Endodermal cell (in vitro differentiated cells): ENCODE data around the gene TMEM185B. TPM values are rescaled to one million over a fixed set of nuclear protein-coding genes. Genes with fewer than 3 reads are reported as not detected.

Source experiments
- DNase-seq: peaks from one replicate; pipeline ENCODE4 v3.0.0-alpha.2; 2017
- H3K27ac ChIP-seq: 2 replicates; pipeline ENCODE4 v1.5.1; 2013; ENCODE audit warnings: mild to moderate bottlenecking, low read depth, low read length, moderate library complexity
- H3K27me3 ChIP-seq: 2 replicates; pipeline ENCODE4 v1.6.1; 2013; ENCODE audit warnings: mild to moderate bottlenecking, low read length, moderate library complexity; ENCODE audit not compliant: insufficient read depth, control insufficient read depth, poor library complexity, severe bottlenecking
- H3K36me3 ChIP-seq: 2 replicates; pipeline ENCODE4 v1.7.0; 2013; ENCODE audit warnings: mild to moderate bottlenecking, low read length, moderate library complexity; ENCODE audit not compliant: control insufficient read depth, insufficient read depth
- H3K4me1 ChIP-seq: one replicate; pipeline ENCODE4 v1.7.0; 2013; ENCODE audit warnings: low read length; ENCODE audit not compliant: control insufficient read depth, insufficient read depth
- H3K4me3 ChIP-seq: 2 replicates; pipeline ENCODE4 v1.5.1; 2013; ENCODE audit warnings: mild to moderate bottlenecking, low read length, moderate library complexity
- H3K9ac ChIP-seq: 2 replicates; pipeline ENCODE4 v1.6.1; 2013; ENCODE audit warnings: mild to moderate bottlenecking, low read length, moderate library complexity; ENCODE audit not compliant: poor library complexity, severe bottlenecking; ENCODE audit errors: extremely low read depth
- H3K9me3 ChIP-seq: 2 replicates; pipeline ENCODE4 v1.6.1; 2013; ENCODE audit warnings: mild to moderate bottlenecking, low read length, moderate library complexity; ENCODE audit not compliant: control insufficient read depth
- H3K27ac Mint-ChIP-seq: 2 replicates; pipeline ENCODE4 v1.8.0; 2020; ENCODE audit warnings: mixed read lengths
- H3K27me3 Mint-ChIP-seq: 2 replicates; pipeline ENCODE4 v1.8.0; 2021; ENCODE audit warnings: mild to moderate bottlenecking, mixed read lengths; ENCODE audit not compliant: insufficient read depth
- H3K36me3 Mint-ChIP-seq: 2 replicates; pipeline ENCODE4 v1.8.0; 2020; ENCODE audit warnings: low read depth, mixed read lengths
- H3K4me1 Mint-ChIP-seq: 2 replicates; pipeline ENCODE4 v1.8.0; 2020; ENCODE audit warnings: mixed read lengths
- H3K4me3 Mint-ChIP-seq: 2 replicates; pipeline ENCODE4 v1.8.0; 2020; ENCODE audit warnings: mild to moderate bottlenecking, moderate library complexity, mixed read lengths
- H3K9me3 Mint-ChIP-seq: 2 replicates; pipeline ENCODE4 v1.8.0; 2020; ENCODE audit warnings: mild to moderate bottlenecking, mixed read lengths
- WGBS, 2 experiments: methylation state at CpG; one replicate each; pipeline versions ENCODE4 v1.1.5 to v1.1.7; 2013; ENCODE audit warnings: missing lambda C conversion rate in 2 of 2, mixed read lengths in 1 of 2; ENCODE audit not compliant: insufficient coverage in 1 of 2, insufficient read length in 1 of 2; 5-methylcytosine and 5-hydroxymethylcytosine counted together
- total RNA-seq, 2 donors: library from RNA; stranded (reverse); fragmentation: NEBNext Ultra II Directional in 1 of 2; extraction: Animal tissue kit (Norgen Biotek cat#: 25700) in 1 of 2; gene quantifications; 2 replicates in 1 of 2; 3 replicates in 1 of 2; pipeline ENCODE4 v1.2.1, GENCODE V29; 2021
- TF ChIP-seq, protein P1 (sequence below): fragments of 200-600 bp; sonication (generic); conservative IDR thresholded peaks from 2 replicates; pipeline ENCODE4 v1.5.0; 2021; ENCODE audit warnings: antibody characterized with exemption, mild to moderate bottlenecking

The TMEM185B gene
- total RNA-seq, 2 donors from 2014 or later, result 19.5 to 22.9 TPM

DNA sequence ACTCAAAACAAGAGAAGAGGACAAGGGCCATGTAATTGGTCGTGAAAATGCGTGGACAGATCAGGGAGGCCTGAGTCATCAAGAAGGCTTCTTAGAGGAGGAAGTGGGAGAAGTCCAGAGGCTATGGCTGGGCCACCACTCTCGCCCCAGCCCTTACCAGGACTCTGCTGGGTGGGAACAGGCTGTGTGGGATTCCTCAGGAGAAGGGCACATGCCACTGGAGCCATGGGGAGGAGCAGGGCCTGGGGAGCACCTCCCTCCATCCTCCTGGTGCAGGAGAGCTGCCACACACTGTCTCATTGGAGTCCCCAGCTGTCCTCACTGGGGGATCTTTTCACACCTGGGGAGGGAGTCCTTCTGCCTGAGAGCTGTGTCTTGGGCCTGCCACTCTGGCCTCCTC is 20.0 kb upstream of the TMEM185B start:
- TF ChIP-seq, protein P1, sequence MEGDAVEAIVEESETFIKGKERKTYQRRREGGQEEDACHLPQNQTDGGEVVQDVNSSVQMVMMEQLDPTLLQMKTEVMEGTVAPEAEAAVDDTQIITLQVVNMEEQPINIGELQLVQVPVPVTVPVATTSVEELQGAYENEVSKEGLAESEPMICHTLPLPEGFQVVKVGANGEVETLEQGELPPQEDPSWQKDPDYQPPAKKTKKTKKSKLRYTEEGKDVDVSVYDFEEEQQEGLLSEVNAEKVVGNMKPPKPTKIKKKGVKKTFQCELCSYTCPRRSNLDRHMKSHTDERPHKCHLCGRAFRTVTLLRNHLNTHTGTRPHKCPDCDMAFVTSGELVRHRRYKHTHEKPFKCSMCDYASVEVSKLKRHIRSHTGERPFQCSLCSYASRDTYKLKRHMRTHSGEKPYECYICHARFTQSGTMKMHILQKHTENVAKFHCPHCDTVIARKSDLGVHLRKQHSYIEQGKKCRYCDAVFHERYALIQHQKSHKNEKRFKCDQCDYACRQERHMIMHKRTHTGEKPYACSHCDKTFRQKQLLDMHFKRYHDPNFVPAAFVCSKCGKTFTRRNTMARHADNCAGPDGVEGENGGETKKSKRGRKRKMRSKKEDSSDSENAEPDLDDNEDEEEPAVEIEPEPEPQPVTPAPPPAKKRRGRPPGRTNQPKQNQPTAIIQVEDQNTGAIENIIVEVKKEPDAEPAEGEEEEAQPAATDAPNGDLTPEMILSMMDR, result no peak
- DNase-seq, result no peak
- H3K9me3 Mint-ChIP-seq, result no peaks in the 10 kb centered on the region
- H3K36me3 Mint-ChIP-seq, result no peaks in the 10 kb centered on the region
- 79 to 87% methylated on average over 2 to 3 of the region's 3 CpGs for WGBS, 2 experiments
- H3K9me3 ChIP-seq, result no peaks in the 10 kb centered on the region
- H3K4me3 ChIP-seq, result no peak overlapping the region
- peaks cover 16% of the 10 kb centered on the region for H3K4me1 ChIP-seq
- peaks cover 12% of the 10 kb centered on the region for H3K27me3 Mint-ChIP-seq
- no peaks in the 10 kb centered on the region for H3K27me3 ChIP-seq
- no peaks in the 10 kb centered on the region for H3K36me3 ChIP-seq
- no peak overlapping the region for H3K4me3 Mint-ChIP-seq
- H3K9ac ChIP-seq, result no peak overlapping the region
- H3K27ac ChIP-seq, result no peak overlapping the region
- no peak overlapping the region for H3K27ac Mint-ChIP-seq
- peaks cover 43% of the 10 kb centered on the region for H3K4me1 Mint-ChIP-seq

- H3K27ac Mint-ChIP-seq, result no peak overlapping the region
- Histone ChIP-seq H3K4me3 (no peak overlapping the region), H3K27me3 (no peaks in the 10 kb centered on the region), H3K4me1 (peaks cover 22% of the 10 kb centered on the region), H3K36me3 (no peaks in the 10 kb centered on the region), H3K9ac (no peak overlapping the region), H3K27ac (no peak overlapping the region), H3K9me3 (no peaks in the 10 kb centered on the region)
- DNase-seq, result no peak
- H3K4me3 Mint-ChIP-seq, result no peak overlapping the region
- H3K4me1 Mint-ChIP-seq, result peaks cover 50% of the 10 kb centered on the region
- H3K9me3 Mint-ChIP-seq, result no peaks in the 10 kb centered on the region
- 93 to 96% methylated on average over 4 to 5 of the region's 6 CpGs for WGBS, 2 experiments
- H3K36me3 Mint-ChIP-seq, result no peaks in the 10 kb centered on the region
- H3K27me3 Mint-ChIP-seq, result peaks cover 1% of the 10 kb centered on the region
- TF ChIP-seq, protein P1, result no peak
Observed at GRCh38 chr2:120241684-120242083, 18.5 kb upstream of the TMEM185B start.

- Histone ChIP-seq H3K36me3 (no peaks in the 10 kb centered on the region), H3K27me3 (no peaks in the 10 kb centered on the region), H3K9ac (no peak overlapping the region), H3K9me3 (no peaks in the 10 kb centered on the region), H3K4me3 (no peak overlapping the region), H3K4me1 (peaks cover 18% of the 10 kb centered on the region), H3K27ac (no peak overlapping the region)
- TF ChIP-seq, protein P1, result no peak
- H3K9me3 Mint-ChIP-seq, result no peaks in the 10 kb centered on the region
- peaks cover 45% of the 10 kb centered on the region for H3K4me1 Mint-ChIP-seq
- WGBS, 2 experiments, result 95 to 96% methylated on average over 8 to 10 of the region's 10 CpGs
- H3K4me3 Mint-ChIP-seq, result no peak overlapping the region
- no peak for DNase-seq
- H3K27ac Mint-ChIP-seq, result no peak overlapping the region
- no peaks in the 10 kb centered on the region for H3K27me3 Mint-ChIP-seq
- no peaks in the 10 kb centered on the region for H3K36me3 Mint-ChIP-seq
Observed at GRCh38 chr2:120240901-120241429, 17.8 kb upstream of the TMEM185B start.
